Kidney (tissue), 14 donors: ENCODE measurements around the gene PSTPIP2. TPM values are rescaled to one million over a fixed set of nuclear protein-coding genes. Genes with fewer than 3 reads are reported as not detected.

Experiments used
- DNase-seq, 5 donors: peaks; one replicate each; pipeline ENCODE4 v3.0.0-alpha.2; 2013 to 2020
- FAIRE-seq: peaks from 2 replicates; lab custom pipeline; 2012; peaks lifted over from hg19 to GRCh38; lab: Jason Lieb, UNC
- H3K27ac ChIP-seq, 2 donors: one replicate each; pipeline ENCODE4 v1.7.0; 2013; ENCODE audit warnings: low read depth in 2 of 2, low read length in 2 of 2, inconsistent platforms in 1 of 2
- H3K27me3 ChIP-seq: one replicate; pipeline ENCODE4 v1.7.1; 2013; ENCODE audit warnings: low read length, inconsistent platforms; ENCODE audit not compliant: control insufficient read depth, insufficient read depth
- H3K36me3 ChIP-seq, 3 donors: one replicate each; pipeline versions ENCODE4 v1.7.0 to v1.7.1; 2013; ENCODE audit warnings: low read length in 3 of 3, control low read depth in 1 of 3, inconsistent platforms in 1 of 3; ENCODE audit not compliant: insufficient read depth in 3 of 3, control insufficient read depth in 2 of 3
- H3K4me1 ChIP-seq, 3 donors: one replicate each; pipeline versions ENCODE4 v1.7.0 to v1.7.1; 2013; ENCODE audit warnings: low read length in 3 of 3, inconsistent platforms in 1 of 3, low read depth in 1 of 3; ENCODE audit not compliant: control insufficient read depth in 2 of 3, insufficient read depth in 2 of 3
- H3K4me3 ChIP-seq, 3 donors: one replicate each; pipeline versions ENCODE4 v1.7.0 to v1.8.1; 2013; ENCODE audit warnings: low read length in 3 of 3, control low read depth in 1 of 3, inconsistent platforms in 1 of 3
- H3K9ac ChIP-seq, 3 donors: one replicate each; pipeline versions ENCODE4 v1.7.0 to v1.7.1; 2013; ENCODE audit warnings: low read length in 3 of 3, control low read depth in 1 of 3, inconsistent platforms in 1 of 3
- H3K9me3 ChIP-seq, 3 donors: one replicate each; pipeline versions ENCODE4 v1.7.0 to v1.7.1; 2013; ENCODE audit warnings: low read length in 3 of 3, control low read depth in 1 of 3, inconsistent platforms in 1 of 3; ENCODE audit not compliant: control insufficient read depth in 2 of 3, insufficient read depth in 1 of 3
- intact Hi-C: fragments of 100-400 bp; cut with DNase I; formaldehyde crosslinking; loops from one replicate; pipeline ENCODE4 v1.11.1; 2022
- polyA plus RNA-seq: library from polyadenylated mRNA; stranded (reverse); fragments of 350-450 nt; fragmentation: Illumina TruSeq; extraction: RNeasy Lipid Tissue Mini Kit (QIAGEN cat#74804); gene quantifications from one replicate; pipeline ENCODE4 v1.2.3, GENCODE V29; 2014; ENCODE audit warnings: low read depth, low replicate concordance; ENCODE audit not compliant: insufficient read depth
- total RNA-seq: library from RNA; stranded (reverse); fragmentation: NEBNext Ultra II Directional; extraction: Animal tissue kit (Norgen Biotek cat#: 25700); gene quantifications from one replicate; pipeline ENCODE4 v1.2.1, GENCODE V29; 2021
- TF ChIP-seq, protein P1 (sequence below): IDR thresholded peaks from 3 replicates; pipeline ENCODE4 v1.5.1; 2012; ENCODE audit warnings: mild to moderate bottlenecking, moderate library complexity, borderline replicate concordance; ENCODE audit not compliant: insufficient read depth; ENCODE audit errors: extremely low read depth
- donor health status: control.
- donor health status: control.
- donor health status: control.
- donor health status: control.
- donor health status: control.
- donor health status: DM: yes; HTN: yes; CAD: no.
- donor health status: Normal renal cell carcinoma (clear cell type).

Gene PSTPIP2
- total and polyA plus RNA-seq, 2 donors from 2014 or later = 1.3 to 11.1 TPM

GRCh38 chr18:45954070-45954934 lies 117.8 kb downstream of the PSTPIP2 start:
- Histone ChIP-seq H3K27me3 (no peaks in the 10 kb centered on the region), H3K9me3 (no peaks in the 10 kb centered on the region), H3K36me3 (peaks cover 6 to 28% (median 28%) of the 10 kb centered on the region in 3 donors), H3K27ac (no peak overlapping the region), H3K4me3 (no peak overlapping the region), H3K4me1 (peaks cover 0 to 7% (median 5%) of the 10 kb centered on the region in 3 donors), H3K9ac (no peak overlapping the region)
- DNase-seq (no peak), FAIRE-seq (no peak)
- intact Hi-C loops = no loop called here
- TF ChIP-seq, protein P1, sequence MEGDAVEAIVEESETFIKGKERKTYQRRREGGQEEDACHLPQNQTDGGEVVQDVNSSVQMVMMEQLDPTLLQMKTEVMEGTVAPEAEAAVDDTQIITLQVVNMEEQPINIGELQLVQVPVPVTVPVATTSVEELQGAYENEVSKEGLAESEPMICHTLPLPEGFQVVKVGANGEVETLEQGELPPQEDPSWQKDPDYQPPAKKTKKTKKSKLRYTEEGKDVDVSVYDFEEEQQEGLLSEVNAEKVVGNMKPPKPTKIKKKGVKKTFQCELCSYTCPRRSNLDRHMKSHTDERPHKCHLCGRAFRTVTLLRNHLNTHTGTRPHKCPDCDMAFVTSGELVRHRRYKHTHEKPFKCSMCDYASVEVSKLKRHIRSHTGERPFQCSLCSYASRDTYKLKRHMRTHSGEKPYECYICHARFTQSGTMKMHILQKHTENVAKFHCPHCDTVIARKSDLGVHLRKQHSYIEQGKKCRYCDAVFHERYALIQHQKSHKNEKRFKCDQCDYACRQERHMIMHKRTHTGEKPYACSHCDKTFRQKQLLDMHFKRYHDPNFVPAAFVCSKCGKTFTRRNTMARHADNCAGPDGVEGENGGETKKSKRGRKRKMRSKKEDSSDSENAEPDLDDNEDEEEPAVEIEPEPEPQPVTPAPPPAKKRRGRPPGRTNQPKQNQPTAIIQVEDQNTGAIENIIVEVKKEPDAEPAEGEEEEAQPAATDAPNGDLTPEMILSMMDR = no peak

GRCh38 chr18:45951016-45951714 lies 120.9 kb downstream of the PSTPIP2 start:
- TF ChIP-seq, protein P1 = no peak
- FAIRE-seq (no peak), DNase-seq (no peak)
- intact Hi-C loops = no loop called here
- Histone ChIP-seq H3K36me3 (peaks cover 8 to 53% (median 40%) of the 10 kb centered on the region in 3 donors), H3K27me3 (no peaks in the 10 kb centered on the region), H3K9ac (no peak overlapping the region), H3K27ac (no peak overlapping the region), H3K9me3 (no peaks in the 10 kb centered on the region), H3K4me1 (no peaks in the 10 kb centered on the region), H3K4me3 (no peak overlapping the region)

GRCh38 chr18:45945669-45946068 lies 126.4 kb downstream of the PSTPIP2 start:
- intact Hi-C loops = no loop called here
- FAIRE-seq (no peak), DNase-seq (no peak)
- Histone ChIP-seq H3K4me3 (no peak overlapping the region), H3K9ac (no peak overlapping the region), H3K27me3 (no peaks in the 10 kb centered on the region), H3K36me3 (peaks cover 8 to 58% (median 39%) of the 10 kb centered on the region in 3 donors), H3K4me1 (no peaks in the 10 kb centered on the region), H3K9me3 (no peaks in the 10 kb centered on the region), H3K27ac (no peak overlapping the region)
- TF ChIP-seq, protein P1 = no peak
